Colonic mucosa (tissue), 4 donors: ENCODE measurements around the gene ZNF654. TPM values are rescaled to one million over a fixed set of nuclear protein-coding genes. Genes with fewer than 3 reads are reported as not detected.
A peak's percentile ranks its signal among the peaks of the same experiment; 100 is the strongest.
"Not testable (repeated sequence)": the region's sequence is repeated elsewhere in the genome, so short reads cannot be mapped to it uniquely, and the experiment has no call there.

ENCODE experiments used
- DNase-seq: peaks from one replicate; pipeline ENCODE4 v3.0.0-alpha.2; 2020
- H3K27ac ChIP-seq: fragments of 200-600 bp; one replicate; pipeline ENCODE4 v1.8.0; 2021
- H3K27me3 ChIP-seq: fragments of 200-600 bp; one replicate; pipeline ENCODE4 v1.8.0; 2021
- H3K36me3 ChIP-seq: fragments of 200-600 bp; one replicate; pipeline ENCODE4 v1.8.0; 2021
- H3K4me1 ChIP-seq: fragments of 200-600 bp; one replicate; pipeline ENCODE4 v1.8.0; 2021; ENCODE audit warnings: mild to moderate bottlenecking
- H3K4me3 ChIP-seq: fragments of 200-600 bp; one replicate; pipeline ENCODE4 v1.8.0; 2021
- H3K9ac ChIP-seq, 2 donors: one replicate each; pipeline ENCODE4 v1.7.0; 2013; ENCODE audit warnings: control low read depth in 2 of 2, low read depth in 2 of 2, low read length in 2 of 2
- H3K9me3 ChIP-seq: fragments of 200-600 bp; one replicate; pipeline ENCODE4 v1.8.0; 2021
- CTCF ChIP-seq: fragments of 200-600 bp; IDR thresholded peaks from one replicate; pipeline ENCODE4 v1.8.0; 2022; ENCODE audit warnings: antibody characterized with exemption, mild to moderate bottlenecking
- intact Hi-C: fragments of 100-400 bp; cut with DNase I; formaldehyde crosslinking; loops from one replicate; pipeline ENCODE4 v1.14.1; 2022
- total RNA-seq, 2 donors: library from RNA; stranded (reverse); fragmentation: NEBNext Ultra II Directional in 1 of 2; extraction: Animal tissue kit (Norgen Biotek cat#: 25700) in 1 of 2; gene quantifications; one replicate each; pipeline ENCODE4 v1.2.1, GENCODE V29; 2021
- donor health status: healthy.
- donor health status: DM: no; HTN: no; CAD: no.
- donor health status: DM: no; HTN: no; CAD: no.

ZNF654 gene
- total RNA-seq, 2 donors from 2014 or later, result 12.1 to 24.5 TPM

GRCh38 chr3:88105325-88105724, 46.3 kb downstream of the ZNF654 start:
- H3K36me3 ChIP-seq, result no peaks in the 10 kb centered on the region
- H3K27me3 ChIP-seq, result no peaks in the 10 kb centered on the region
- intact Hi-C loops, result no loop called here
- no peak for DNase-seq
- H3K9me3 ChIP-seq, result no peaks in the 10 kb centered on the region
- H3K4me3 ChIP-seq, result no peak overlapping the region
- H3K9ac ChIP-seq, result no peak overlapping the region
- no peak overlapping the region for H3K27ac ChIP-seq
- H3K4me1 ChIP-seq, result no peaks in the 10 kb centered on the region
- no peak for TF ChIP-seq CTCF

GRCh38 chr3:88112289-88112688, 53.2 kb downstream of the ZNF654 start:
- no peaks in the 10 kb centered on the region for H3K9me3 ChIP-seq
- DNase-seq, result no peak
- H3K36me3 ChIP-seq, result no peaks in the 10 kb centered on the region
- no peak overlapping the region for H3K27ac ChIP-seq
- TF ChIP-seq CTCF, result no peak
- no peaks in the 10 kb centered on the region for H3K27me3 ChIP-seq
- H3K4me3 ChIP-seq, result no peak overlapping the region
- intact Hi-C loops, result loop anchor here (10.0 kb wide), 1 partner anchor 107 kb away; no protein-coding TSS in a partner anchor
- H3K4me1 ChIP-seq, result no peaks in the 10 kb centered on the region
- H3K9ac ChIP-seq, result no peak overlapping the region

- no peak overlapping the region for H3K27ac ChIP-seq
Observed at GRCh38 chr3:88113311-88114162, 54.5 kb downstream of the ZNF654 start.

GRCh38 chr3:88114878-88115549, 56.0 kb downstream of the ZNF654 start:
- H3K4me1 ChIP-seq, result no peaks in the 10 kb centered on the region
- no peak for TF ChIP-seq CTCF
- H3K9ac ChIP-seq, result no peak overlapping the region
- no peak overlapping the region for H3K27ac ChIP-seq
- no peak overlapping the region for H3K4me3 ChIP-seq
- no peaks in the 10 kb centered on the region for H3K36me3 ChIP-seq
- DNase-seq, result no peak
- H3K27me3 ChIP-seq, result no peaks in the 10 kb centered on the region
- H3K9me3 ChIP-seq, result no peaks in the 10 kb centered on the region
- intact Hi-C loops, result loop anchor here (10.0 kb wide), 1 partner anchor 110 kb away; no protein-coding TSS in a partner anchor

More at GRCh38 chr3:88113311-88114162, 54.5 kb downstream of the ZNF654 start:
- no peak overlapping the region for H3K4me3 ChIP-seq
- intact Hi-C loops, result loop anchor here (10.0 kb wide), 1 partner anchor 109 kb away; no protein-coding TSS in a partner anchor
- no peaks in the 10 kb centered on the region for H3K36me3 ChIP-seq
- no peaks in the 10 kb centered on the region for H3K4me1 ChIP-seq
- no peak overlapping the region for H3K9ac ChIP-seq
- H3K9me3 ChIP-seq, result no peaks in the 10 kb centered on the region
- DNase-seq, result peak; percentile 73
- no peaks in the 10 kb centered on the region for H3K27me3 ChIP-seq
- peak; percentile 54 for TF ChIP-seq CTCF

GRCh38 chr3:88117683-88118082, 58.6 kb downstream of the ZNF654 start:
- no peak for DNase-seq
- H3K36me3 ChIP-seq, result peaks cover 3% of the 10 kb centered on the region
- H3K4me1 ChIP-seq, result no peaks in the 10 kb centered on the region
- H3K27me3 ChIP-seq, result no peaks in the 10 kb centered on the region
- no peak overlapping the region for H3K4me3 ChIP-seq
- no peak for TF ChIP-seq CTCF
- no peak overlapping the region for H3K27ac ChIP-seq
- no peak overlapping the region for H3K9ac ChIP-seq
- intact Hi-C loops, result loop anchor here (10.0 kb wide), 1 partner anchor 113 kb away; no protein-coding TSS in a partner anchor
- no peaks in the 10 kb centered on the region for H3K9me3 ChIP-seq

- H3K36me3 ChIP-seq, H3K27ac ChIP-seq, H3K27me3 ChIP-seq, H3K9ac ChIP-seq, H3K4me3 ChIP-seq, H3K4me1 ChIP-seq, DNase-seq, H3K9me3 ChIP-seq: not testable (repeated sequence)
- intact Hi-C loops, result loop anchor here (10.0 kb wide), 1 partner anchor 114 kb away; no protein-coding TSS in a partner anchor
Observed at GRCh38 chr3:88118603-88119002, 59.5 kb downstream of the ZNF654 start.
